Measurements from ENCODE around the gene ZSCAN20.

DNA sequence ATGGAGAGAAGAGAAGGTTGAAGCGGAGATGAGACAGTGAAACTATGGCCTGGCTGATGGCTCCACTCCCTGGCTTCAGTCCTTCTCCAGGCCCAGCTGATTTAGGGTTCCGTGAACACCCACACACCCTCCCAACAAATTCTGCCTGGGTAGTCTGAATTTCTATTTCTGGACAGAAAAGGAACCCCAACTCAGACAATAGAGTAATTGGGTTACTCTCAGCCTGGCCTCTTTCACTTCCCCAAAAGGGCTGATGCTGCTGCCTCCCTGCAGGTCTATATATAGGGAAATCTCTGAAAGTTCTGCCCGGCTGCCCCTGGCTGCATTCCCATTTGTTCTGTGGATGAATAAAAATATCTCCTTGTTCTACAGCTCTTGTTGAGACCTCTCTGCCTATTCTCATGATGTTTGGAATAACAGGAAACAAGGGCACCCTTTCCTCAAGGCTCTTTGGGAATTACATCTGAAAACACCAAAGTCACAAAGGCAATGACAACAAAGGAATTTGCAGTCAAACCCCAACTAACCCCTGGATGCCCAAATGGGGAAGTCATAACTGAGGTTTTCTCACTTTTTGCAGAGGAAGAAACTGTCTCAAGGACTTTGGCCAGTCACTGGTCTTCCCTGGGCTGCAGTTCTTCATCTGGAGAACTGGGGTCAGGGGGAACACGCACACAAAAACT is 11.4 kb upstream of the ZSCAN20 start:
- TF ChIP-seq, protein P1, sequence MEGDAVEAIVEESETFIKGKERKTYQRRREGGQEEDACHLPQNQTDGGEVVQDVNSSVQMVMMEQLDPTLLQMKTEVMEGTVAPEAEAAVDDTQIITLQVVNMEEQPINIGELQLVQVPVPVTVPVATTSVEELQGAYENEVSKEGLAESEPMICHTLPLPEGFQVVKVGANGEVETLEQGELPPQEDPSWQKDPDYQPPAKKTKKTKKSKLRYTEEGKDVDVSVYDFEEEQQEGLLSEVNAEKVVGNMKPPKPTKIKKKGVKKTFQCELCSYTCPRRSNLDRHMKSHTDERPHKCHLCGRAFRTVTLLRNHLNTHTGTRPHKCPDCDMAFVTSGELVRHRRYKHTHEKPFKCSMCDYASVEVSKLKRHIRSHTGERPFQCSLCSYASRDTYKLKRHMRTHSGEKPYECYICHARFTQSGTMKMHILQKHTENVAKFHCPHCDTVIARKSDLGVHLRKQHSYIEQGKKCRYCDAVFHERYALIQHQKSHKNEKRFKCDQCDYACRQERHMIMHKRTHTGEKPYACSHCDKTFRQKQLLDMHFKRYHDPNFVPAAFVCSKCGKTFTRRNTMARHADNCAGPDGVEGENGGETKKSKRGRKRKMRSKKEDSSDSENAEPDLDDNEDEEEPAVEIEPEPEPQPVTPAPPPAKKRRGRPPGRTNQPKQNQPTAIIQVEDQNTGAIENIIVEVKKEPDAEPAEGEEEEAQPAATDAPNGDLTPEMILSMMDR (conservative IDR thresholded peaks at IDR 0.05; ENCODE audit: low read depth, low read length): no peak
- TF ChIP-seq RFX5 (IDR thresholded peaks at IDR 0.05; ENCODE audit: low read depth, low read length): no peak

Measured in IMR-90 (cell line).